GM21529 (cell line): ENCODE results near the gene HAND2.

ENCODE experiments used
- ATAC-seq: cut with Tn5 transposase; IDR thresholded peaks from one replicate; pipeline ENCODE4 v1.9.1; 2021; ENCODE audit not compliant: unreplicated experiment

Gene HAND2

DNA sequence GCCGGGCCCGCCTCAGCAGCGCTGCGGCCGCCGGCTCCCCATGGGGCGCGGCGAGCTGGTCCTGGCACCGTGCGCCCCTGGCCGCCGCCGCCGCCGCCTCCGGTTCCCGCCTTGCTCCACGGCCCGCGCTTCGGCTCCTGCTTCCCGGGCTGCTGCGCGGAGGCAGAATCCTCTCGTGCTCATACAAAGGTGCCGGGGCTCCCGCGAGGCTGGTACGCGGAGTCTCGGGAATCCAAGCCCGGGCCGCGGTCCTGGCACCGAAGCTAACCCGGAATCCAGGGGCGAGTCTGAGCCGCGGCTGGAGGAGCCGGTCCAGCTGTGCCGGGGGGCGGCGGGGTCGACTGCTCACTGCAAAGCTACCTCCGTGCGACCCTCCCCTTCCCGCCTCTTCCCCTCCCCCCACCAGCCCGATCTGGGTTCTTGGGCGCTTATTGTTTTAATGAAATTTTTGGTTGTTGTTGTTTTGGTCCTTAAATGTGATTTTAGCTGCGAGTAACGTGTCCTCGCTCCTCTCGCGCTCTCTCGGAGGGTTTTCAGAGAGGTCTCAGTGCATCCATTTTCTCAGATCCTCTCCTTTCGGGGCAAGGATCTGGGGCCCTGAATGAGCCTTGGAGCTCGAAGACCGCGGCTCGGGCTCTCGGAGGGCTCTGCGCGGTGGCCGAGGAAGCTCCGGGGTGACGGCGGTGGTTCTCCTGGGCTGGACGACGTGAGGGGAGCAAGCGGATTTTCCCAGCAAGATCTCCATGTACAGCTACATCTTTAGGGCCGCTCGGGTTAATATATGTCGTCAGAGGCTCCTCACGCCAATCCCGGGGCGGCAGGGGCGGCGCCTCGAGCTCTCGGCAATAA lies at the start of gene HAND2:
TSS of gene HAND2 (minus strand) at position 753 of the 849 bp plus-strand sequence. CDS start 940 bp downstream, outside the sequence.
- ATAC-seq, result no peak

DNA sequence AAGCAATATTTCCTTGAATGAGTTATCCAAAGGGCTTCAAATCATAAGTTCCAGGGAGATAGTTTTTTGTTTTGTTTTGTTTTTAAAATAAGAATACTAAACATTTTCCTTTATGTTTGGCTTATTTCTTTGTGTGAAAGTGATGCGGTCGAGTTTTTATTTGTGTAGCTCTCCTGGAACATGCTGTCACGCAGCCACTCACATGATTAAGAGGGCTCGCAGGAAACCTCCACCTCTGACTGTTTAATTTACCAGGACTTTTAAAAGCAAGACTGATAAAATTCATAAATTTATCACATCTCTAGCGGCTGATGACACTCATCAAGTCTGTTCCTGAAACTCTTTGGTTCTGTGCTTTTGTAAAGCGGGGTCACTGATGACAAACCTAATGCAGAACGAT lies 48.9 kb upstream of the HAND2 start:
- ATAC-seq, result no peak

DNA sequence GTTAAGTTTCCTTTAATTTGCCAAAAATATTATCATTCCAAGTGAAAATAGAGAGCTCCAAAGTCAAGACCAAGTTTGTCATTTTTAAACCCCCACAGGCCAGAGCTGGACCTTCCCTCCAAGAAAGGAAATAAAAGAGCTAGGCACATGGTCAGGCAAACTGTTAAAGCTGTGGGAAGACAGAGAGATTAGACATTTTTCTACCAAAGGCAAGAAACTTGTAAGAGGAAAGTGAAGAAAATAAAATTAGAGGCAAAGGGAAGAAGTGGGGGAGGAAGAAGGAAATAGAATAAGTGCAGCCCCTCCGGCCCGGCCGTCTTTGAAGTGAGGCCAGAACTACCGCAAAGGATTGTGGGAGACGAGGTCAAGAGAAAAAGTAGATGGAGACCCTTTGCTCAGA lies 47.9 kb upstream of the HAND2 start:
- ATAC-seq, result no peak

DNA sequence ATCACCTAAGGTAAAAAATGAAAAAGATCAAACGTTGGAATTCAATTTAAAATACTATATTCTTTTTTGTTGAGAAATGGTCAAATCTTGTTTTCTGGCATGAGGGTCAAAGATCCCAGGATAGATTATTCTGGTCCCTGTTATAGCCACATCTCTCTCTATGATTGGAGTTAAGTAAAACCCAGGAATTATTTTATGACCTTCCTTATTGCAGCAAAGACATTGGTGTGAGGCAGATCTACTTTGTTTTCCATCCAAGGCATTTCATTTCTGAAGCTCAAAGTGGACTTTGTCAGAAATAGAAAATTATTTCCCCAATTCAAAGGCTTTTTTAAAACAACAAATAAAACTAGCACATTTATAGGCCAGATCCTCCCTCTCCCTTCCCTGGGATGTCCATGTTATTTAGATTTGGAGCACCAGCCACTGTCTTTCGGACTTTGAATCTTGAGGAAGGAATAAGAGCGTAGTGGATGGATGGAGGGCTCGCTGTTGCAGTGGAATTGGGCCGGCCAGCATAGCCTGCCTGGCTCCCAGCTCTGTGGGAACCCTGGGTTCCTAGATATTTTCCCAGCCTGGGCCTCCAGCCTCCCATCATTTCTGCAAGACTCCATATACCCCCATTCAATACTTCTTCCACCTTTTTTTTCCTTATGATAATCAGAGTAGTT lies 45.6 kb upstream of the HAND2 start:
- ATAC-seq, result no peak

DNA sequence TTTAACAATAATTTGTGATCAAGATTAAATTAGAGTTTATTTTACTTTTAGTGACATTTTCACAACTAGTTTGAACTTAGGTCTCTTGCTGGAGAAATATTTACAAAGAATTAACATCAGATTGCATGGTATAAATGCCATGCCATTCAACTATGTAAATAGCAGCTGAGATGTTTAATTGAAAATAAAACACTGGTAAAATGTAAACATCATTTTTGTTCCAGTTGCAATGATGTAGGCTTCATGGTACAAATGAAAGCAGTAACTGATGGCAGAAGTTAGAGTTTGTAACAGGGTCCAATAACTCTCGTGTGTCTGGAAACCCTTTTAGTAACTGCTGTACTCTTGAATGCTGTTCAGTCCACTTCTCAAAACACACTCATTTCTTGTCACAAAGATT lies 43.7 kb upstream of the HAND2 start:
- ATAC-seq, result no peak

DNA sequence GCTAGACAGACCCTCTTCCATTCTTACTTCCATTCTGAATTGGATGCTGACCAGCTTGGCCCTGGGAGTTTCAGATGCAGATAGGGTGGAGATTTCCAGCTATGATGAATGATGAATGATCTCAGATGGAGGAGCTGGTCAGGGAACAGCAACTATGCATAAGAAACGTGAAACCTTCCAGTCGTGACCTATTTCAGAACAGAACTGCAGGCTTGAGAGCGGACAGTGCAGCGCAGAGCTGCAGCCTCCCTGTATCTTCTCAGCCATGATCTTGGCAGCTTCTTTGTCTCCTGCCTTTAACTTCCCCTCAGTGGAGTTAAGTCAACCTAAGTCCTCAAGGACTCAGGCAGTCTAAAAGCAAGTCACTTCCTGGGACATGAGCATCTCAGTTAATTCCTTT lies 43.3 kb upstream of the HAND2 start:
- no peak for ATAC-seq

DNA sequence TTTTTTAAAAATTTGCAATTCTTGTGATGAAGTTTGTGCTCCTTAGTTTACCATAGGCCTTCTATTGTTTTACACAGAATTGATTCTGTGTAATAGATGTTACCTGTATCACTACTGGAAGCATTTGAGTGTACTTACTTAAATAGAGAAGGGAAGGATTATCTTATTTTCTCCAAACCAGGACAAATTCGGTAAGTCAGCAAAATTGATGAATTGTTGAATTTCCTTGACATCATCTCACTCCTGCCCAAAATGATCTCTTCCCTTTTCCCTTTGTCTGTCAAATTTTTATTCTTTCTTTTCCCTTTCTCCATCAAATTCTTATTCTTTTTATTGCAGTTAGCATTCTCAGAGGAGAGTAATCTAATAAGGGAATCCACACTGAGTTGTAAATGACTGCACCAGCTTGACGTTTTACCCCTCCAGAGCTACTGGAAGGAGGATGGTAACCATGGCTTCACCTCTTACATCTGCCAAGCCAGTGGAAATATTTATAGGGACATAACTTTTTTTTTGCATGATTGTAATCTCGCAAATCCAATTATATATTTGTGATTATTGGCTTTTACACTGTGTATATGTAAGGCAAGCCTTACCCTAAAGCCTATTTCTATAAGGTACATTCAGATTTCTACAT lies 42.6 kb upstream of the HAND2 start:
- ATAC-seq, result no peak

DNA sequence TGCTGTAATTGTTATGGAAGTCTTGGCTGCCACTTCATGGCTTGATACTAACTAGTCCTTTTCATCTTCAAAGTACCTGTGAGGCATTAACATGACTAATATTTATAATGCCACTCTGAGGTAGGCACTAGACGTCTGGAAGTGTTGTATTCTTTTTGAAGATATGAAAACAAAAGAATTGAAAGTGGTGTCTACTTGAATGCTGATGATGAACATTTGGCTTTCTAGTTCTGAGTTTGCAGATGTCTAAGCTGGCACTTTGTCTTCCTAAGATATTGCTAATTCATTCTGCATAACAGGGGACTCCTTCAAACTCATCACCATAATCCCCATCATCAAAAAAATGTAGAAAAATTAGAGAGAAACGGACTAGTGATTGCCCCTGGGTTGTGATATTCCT lies 41.6 kb upstream of the HAND2 start:
- no peak for ATAC-seq

DNA sequence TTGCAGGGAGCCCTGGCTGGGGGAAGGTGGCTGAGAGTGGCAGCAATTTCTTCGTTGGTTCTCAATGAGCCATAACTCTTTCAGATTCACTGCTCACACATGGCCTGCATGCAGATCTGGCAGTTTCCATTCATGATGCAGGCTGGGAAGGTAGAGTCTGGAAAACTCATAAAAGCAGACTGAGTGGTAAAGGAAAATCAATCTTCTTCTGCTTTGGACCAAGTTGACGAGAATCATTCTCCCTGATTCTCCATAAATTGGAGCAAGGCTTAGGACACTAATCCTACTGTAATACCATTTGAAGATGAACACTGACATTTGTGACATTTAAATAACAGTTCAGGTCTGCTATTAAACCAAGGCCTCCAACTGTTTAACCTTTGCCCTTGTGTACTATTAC lies 35.3 kb upstream of the HAND2 start:
- no peak for ATAC-seq

DNA sequence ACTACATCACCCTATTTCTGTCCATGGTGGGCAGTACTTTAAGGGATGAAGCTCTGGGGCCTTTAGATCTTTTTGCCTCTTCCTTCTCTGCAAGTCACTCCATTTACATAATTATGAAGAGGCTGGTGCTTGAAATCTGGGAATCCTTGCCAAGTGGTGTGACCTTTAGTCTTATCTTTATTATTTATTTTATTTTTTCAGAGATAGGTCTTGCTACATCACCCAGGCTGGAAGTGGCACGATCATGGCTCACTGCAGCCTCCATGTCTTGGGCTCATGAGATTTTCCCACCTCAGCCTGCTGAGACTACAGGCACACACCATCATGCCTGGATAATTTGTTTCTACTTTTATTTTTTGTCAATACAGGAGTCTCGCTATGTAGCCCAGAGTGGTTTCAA lies 34.4 kb upstream of the HAND2 start:
- ATAC-seq, result no peak

DNA sequence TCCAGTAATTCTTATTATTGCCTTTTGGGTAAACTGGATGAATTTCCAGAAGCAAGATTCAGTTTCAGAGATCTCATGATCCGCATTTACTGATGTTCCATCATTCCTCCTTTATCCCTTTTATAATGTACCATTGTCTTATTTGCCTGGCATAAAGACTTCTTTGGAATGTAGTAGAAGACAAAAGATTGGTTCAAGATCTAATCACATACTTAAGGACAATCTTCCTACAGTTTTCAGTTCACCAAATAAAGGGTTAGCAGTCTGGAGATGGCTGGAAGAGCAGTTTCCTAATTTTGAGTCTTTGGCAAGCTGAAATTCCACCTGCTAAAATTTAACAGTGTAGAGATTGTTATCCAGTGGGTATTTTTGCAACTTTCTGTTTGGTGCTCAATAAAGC lies 30.9 kb upstream of the HAND2 start:
- no peak for ATAC-seq

DNA sequence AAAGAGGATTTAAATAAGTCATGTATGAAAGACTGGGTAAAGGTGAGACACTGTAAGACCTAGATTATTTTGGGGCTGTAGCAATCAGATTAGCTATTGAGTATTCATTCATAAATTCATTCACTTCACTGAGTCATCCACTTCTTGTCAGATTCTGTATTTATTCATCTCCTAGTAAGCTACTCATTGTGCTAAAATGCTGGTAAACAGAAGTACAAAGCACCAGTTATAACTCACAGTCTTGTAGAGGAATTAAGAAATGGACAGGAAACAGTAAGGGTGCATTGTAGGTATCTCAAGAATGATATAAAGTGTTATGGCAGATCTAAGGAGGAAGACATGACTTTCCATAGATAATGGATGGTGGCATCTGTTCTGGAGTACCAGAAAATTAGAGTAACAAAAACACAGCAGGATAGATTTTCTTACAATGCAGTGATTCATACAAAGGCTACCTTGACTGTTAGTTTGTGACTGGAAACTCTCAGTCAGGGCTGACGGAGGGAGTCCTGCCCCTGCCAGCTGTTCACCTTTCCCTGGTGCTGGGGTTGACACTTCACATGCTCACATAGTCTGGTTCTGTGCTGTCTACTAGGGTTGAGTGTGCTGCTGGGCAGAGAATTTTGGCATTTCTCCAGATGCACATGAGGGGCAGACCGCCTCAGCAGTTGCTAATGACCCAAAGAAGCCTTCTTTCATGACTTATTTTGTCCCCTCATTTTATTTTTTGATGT lies 26.5 kb upstream of the HAND2 start:
- ATAC-seq, result no peak

DNA sequence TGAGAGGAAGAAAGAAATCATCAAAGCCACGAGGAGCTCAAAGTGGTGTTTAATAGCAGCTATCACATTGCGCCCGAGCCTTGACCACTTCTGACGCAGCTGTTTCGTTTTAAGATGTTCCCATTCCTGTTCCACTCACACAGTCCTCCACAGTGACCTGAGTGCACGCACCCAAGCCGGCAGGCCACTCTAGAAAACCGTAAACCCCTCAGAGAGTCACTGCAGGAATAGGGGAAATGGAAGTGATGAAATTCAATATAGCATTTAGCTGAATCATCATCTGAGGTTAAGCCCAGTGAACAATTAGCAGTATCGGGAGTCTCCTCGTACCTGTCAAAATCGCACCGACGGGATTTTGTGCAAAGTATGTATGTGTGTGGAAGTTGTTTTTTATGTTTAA lies 17.9 kb upstream of the HAND2 start:
- ATAC-seq, result no peak

DNA sequence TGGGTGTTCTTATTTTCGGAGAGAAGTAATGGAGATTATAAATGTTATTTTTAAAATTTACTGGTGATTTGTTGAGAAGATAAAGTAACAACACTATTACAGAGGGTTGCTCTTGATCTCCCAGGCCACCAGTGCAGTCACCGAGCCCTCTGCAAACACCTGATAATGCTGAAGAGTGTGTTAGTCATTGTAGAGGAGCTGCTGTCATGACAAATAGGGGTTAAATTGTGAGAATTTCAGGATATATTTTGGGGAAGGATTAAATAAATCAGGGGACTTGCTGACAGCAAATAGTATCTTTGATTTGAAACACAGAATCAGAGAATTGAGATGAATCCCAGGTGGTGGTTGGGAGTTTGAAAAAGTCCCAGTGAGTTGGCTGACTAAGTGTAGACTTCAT lies 16.7 kb upstream of the HAND2 start:
- ATAC-seq, result no peak

DNA sequence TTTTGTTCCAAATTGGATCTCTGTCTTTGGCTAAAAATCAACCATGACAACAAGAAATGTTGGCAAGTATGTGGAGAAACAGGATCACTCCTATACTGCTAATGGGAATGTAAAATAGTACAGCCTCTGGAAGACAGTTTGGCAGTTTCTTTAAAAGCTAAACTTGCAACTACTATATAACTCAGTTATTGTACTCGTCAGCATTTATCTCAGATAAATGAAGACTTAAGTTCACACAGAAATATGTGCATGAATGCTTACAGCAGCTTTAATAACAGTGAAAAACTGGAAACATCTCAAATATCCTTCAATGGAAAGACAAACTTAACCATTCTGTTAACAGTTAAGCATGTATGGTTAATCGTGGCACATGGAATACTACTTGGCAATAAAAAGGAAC lies 15.4 kb upstream of the HAND2 start:
- ATAC-seq, result no peak

DNA sequence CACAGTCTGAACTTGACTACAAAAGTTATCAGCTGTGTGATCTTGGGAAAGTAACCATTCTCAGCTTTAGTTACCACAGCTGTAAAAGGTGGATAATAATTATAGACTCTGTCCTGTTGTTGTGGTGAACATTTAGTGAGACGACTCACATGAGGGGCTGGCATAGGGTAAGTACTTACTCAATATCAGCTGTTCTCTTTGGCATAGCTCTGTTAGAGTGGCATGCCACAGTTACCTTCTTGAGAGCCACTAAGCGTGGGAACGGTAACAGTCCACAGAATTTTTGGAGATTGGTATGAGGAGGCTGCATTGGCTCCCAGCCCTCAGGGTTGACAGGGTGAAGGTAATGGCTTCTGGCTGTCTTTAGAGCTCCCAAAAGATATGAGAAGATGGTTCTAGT lies 13.2 kb upstream of the HAND2 start:
- no peak for ATAC-seq

DNA sequence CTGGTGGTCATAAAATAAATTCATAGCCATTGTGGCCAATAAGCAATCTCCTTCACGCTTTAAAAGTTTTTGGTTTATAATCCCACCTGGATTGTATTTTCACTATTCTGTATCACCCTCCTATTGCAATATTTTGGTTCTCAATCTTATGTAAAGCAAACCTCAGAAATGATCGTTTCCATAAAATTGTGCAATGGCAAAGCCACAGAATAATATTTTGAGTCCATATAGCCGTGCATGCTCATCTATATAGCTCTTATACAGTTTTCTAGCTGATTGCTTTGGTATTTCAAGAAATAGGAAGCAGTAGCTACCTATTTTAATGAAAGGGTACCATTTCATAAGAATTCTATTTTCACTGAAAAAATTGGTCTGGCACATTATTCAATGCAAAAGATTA lies 10.0 kb upstream of the HAND2 start:
- no peak for ATAC-seq

DNA sequence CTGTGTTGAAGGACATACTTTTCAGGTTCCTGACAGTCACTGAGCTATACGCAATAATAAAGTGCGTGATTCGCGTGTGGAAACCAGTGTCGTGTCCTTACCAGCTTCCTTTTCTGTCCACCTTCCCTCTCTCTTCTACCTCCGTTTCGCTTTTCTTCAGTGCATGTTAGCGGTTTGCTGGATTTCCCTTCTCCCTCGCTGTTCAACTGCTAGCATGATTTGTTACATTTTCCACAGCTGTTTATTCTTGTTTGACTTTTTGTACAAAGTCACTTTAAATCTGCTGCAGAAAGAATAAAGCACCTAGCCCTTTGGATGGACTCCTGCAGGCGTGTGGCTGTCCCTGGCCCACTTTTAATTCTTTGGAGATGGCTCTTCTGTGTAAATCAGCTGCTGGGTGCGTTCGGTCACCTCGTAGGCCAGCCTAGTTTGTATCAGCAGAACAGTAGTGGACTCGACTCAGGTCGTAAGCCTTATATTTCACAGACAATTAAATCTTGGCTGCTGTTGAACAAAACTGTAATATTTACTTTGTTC lies 8.9 kb upstream of the HAND2 start:
- ATAC-seq, result no peak

DNA sequence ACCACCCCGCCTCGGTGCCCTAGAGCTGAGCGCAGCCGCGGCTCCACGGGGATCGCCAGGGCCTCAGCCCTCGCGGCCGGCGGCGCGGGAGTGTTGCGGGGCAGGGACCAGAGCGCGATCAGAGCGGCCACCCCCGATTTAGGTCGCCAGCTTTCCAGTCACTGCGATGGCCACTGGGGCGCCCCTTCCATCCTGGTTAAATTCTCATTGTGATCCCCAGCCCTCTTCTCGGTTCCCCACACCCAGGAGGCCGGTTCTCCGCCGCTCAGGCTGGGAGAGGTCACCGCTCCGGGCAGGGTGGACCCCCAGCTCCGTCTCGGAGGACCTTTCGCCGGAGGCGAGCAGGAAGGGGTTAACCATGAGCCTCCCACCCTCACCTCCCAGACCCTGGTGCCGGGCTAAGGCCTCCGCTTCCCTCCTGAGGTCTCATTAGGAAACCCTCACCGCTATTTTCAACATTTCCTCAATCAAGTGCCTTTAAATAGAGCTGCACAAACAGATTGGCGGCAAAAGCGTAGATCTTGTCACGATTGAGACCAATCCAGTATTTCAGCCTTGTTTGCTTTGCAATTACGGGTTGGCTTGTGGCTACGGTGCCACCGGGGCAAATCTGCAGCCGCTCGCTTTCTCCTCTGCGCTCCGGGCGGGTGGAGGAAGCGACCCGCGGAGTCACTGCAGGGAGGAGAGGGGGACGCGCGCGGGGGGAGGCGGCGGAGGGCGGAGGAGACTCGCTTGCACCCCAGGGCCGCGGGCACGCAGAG lies 8.3 kb upstream of the HAND2 start:
- no peak for ATAC-seq

DNA sequence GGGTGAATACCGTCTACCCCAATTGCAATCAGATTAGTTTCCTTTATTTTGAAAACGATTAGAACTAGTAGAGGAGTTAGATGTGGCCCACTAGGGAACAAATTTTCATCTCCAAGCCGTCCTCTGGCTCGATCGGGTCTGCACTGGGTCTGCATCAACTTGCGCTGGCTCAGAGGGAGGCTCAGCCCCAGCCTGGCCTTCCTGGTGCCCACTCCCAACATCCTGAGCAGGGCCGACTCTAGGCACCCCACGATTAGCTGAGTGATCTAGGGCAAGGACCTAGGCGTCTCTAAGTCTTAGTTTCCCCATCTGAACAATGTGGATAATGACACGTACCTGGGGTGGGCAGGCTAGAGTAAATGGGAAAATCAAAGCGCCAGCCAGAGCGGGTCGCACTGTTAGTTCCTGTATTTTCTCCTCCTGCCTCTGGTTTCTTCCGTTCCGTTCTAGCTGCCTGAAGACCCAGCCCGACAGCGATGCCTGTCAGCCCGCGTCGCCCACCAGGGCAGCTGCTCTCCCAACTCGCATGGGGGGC lies 7.7 kb upstream of the HAND2 start:
- ATAC-seq, result no peak
